H1 (cell line): ENCODE data around the gene CASZ1. TPM values are rescaled to one million over a fixed set of nuclear protein-coding genes. Genes with fewer than 3 reads are reported as not detected.

Source experiments
- CTCF ChIA-PET: fragments of 300-600 bp; sonication (Branson Sonifier 250); formaldehyde crosslinking; loops from one replicate; lab custom pipeline; 2021; ENCODE audit not compliant: partially characterized antibody; lab: Charles Lee
- POLR2A ChIA-PET: fragments of 300-600 bp; sonication (Branson Sonifier 250); formaldehyde crosslinking; loops from one replicate; lab custom pipeline; 2021; ENCODE audit warnings: inconsistent platforms; ENCODE audit not compliant: partially characterized antibody; lab: Charles Lee
- DNase-seq, 2 experiments: peaks; one replicate each; pipeline versions ENCODE4 v3.0.0 to v3.0.0-alpha.2; 2010 to 2022; ENCODE audit warnings: low spot score in 2 of 2, low read depth in 1 of 2, mixed read lengths in 1 of 2
- FAIRE-seq: peaks from 2 replicates; lab custom pipeline; 2011; peaks lifted over from hg19 to GRCh38; lab: Jason Lieb, UNC
- H2AFZ ChIP-seq: 2 replicates; pipeline ENCODE4 v1.8.1; 2012; ENCODE audit warnings: low read length, inconsistent platforms
- H2AK5ac ChIP-seq: 2 replicates; pipeline ENCODE4 v1.6.1; 2013; ENCODE audit warnings: low read depth, low read length
- H2BK120ac ChIP-seq: replicated peaks from 2 replicates; pipeline ENCODE3; 2013; ENCODE audit warnings: low read depth, low read length, inconsistent platforms
- H2BK12ac ChIP-seq: 2 replicates; pipeline ENCODE4 v1.6.1; 2013; ENCODE audit warnings: low read depth, low read length
- H2BK15ac ChIP-seq: 2 replicates; pipeline ENCODE4 v1.6.1; 2013; ENCODE audit warnings: low read length
- H2BK20ac ChIP-seq: 2 replicates; pipeline ENCODE4 v1.6.1; 2013; ENCODE audit warnings: low read length
- H2BK5ac ChIP-seq: 2 replicates; pipeline ENCODE4 v1.6.1; 2013; ENCODE audit warnings: low read depth, low read length
- H3K14ac ChIP-seq: 2 replicates; pipeline ENCODE4 v1.6.1; 2013; ENCODE audit warnings: inconsistent platforms; ENCODE audit not compliant: insufficient read length
- H3K18ac ChIP-seq: 2 replicates; pipeline ENCODE4 v1.6.1; 2013; ENCODE audit warnings: low read length; ENCODE audit errors: extremely low read depth
- H3K23ac ChIP-seq: 2 replicates; pipeline ENCODE4 v1.6.1; 2013; ENCODE audit warnings: inconsistent platforms; ENCODE audit not compliant: insufficient read length
- H3K23me2 ChIP-seq: 2 replicates; pipeline ENCODE4 v1.6.1; 2013; ENCODE audit warnings: low read depth, low read length
- H3K27ac ChIP-seq: 2 replicates; pipeline ENCODE4 v1.6.1; 2011; ENCODE audit warnings: low read depth, low read length, inconsistent platforms
- H3K27me3 ChIP-seq, 4 experiments: replicated peaks in 1 of 4; 1 replicate in 1 of 4; 2 replicates in 3 of 4; pipeline versions ENCODE4 v1.6.1 to v1.8.1; 2011 to 2013; ENCODE audit warnings: low read length in 3 of 4, mild to moderate bottlenecking in 3 of 4, inconsistent platforms in 2 of 4, mixed read lengths in 2 of 4, moderate library complexity in 1 of 4; ENCODE audit not compliant: control insufficient read depth in 3 of 4, insufficient read depth in 3 of 4; ENCODE audit errors: extremely low read depth in 1 of 4
- H3K36me3 ChIP-seq, 4 experiments: 2 replicates each; pipeline versions ENCODE4 v1.6.1 to v1.8.1; 2011 to 2013; ENCODE audit warnings: mild to moderate bottlenecking in 4 of 4, low read length in 3 of 4, moderate library complexity in 2 of 4, control low read depth in 1 of 4, inconsistent platforms in 1 of 4; ENCODE audit not compliant: insufficient read depth in 4 of 4, control insufficient read depth in 2 of 4
- H3K4ac ChIP-seq: replicated peaks from 2 replicates; pipeline ENCODE3; 2013; ENCODE audit warnings: low read length, low read depth, mixed read lengths, inconsistent platforms; ENCODE audit not compliant: insufficient read length
- H3K4me1 ChIP-seq, 4 experiments: replicated peaks in 1 of 4; 1 replicate in 1 of 4; 2 replicates in 3 of 4; pipeline versions ENCODE4 v1.6.1 to v1.8.1; 2011 to 2013; ENCODE audit warnings: low read length in 3 of 4, inconsistent platforms in 2 of 4, mixed read lengths in 1 of 4; ENCODE audit not compliant: insufficient read depth in 4 of 4, control insufficient read depth in 3 of 4
- H3K4me2 ChIP-seq, 2 experiments: 2 replicates each; pipeline versions ENCODE4 v1.6.1 to v1.8.1; 2011 to 2013; ENCODE audit warnings: low read depth in 2 of 2, low read length in 2 of 2, control low read depth in 1 of 2, inconsistent platforms in 1 of 2, mild to moderate bottlenecking in 1 of 2; ENCODE audit not compliant: insufficient read depth in 1 of 2
- H3K4me3 ChIP-seq, 4 experiments: fragments of 200-600, 300-600 bp in 1 of 4; sonication (generic), shearing (Covaris generic), sonication (Bioruptor Twin) in 1 of 4; 2 replicates each; pipeline versions ENCODE4 v1.5.1 to v1.8.1; 2011 to 2016; ENCODE audit warnings: low read length in 4 of 4, low read depth in 3 of 4, control low read depth in 2 of 4, inconsistent platforms in 2 of 4, mild to moderate bottlenecking in 2 of 4, mixed read lengths in 1 of 4, moderate library complexity in 1 of 4; ENCODE audit not compliant: insufficient read depth in 2 of 4; ENCODE audit errors: extremely low read depth in 1 of 4
- H3K56ac ChIP-seq: replicated peaks from 2 replicates; pipeline ENCODE3; 2013; ENCODE audit warnings: low read depth, mild to moderate bottlenecking, mixed read lengths, low read length, inconsistent platforms; ENCODE audit not compliant: insufficient read length
- H3K79me1 ChIP-seq: 2 replicates; pipeline ENCODE4 v1.6.1; 2013; ENCODE audit warnings: low read depth, low read length, control low read depth
- H3K79me2 ChIP-seq, 2 experiments: 2 replicates each; pipeline versions ENCODE4 v1.6.1 to v1.8.1; 2012 to 2013; ENCODE audit warnings: low read length in 2 of 2, mild to moderate bottlenecking in 2 of 2, inconsistent platforms in 1 of 2; ENCODE audit not compliant: insufficient read depth in 2 of 2, control insufficient read depth in 1 of 2
- H3K9ac ChIP-seq, 4 experiments: replicated peaks in 1 of 4; 1 replicate in 1 of 4; 2 replicates in 3 of 4; pipeline versions ENCODE4 v1.6.1 to v1.8.1; 2011 to 2013; ENCODE audit warnings: low read depth in 3 of 4, low read length in 3 of 4, control low read depth in 2 of 4, mild to moderate bottlenecking in 2 of 4, moderate library complexity in 2 of 4, inconsistent platforms in 1 of 4; ENCODE audit errors: extremely low read depth in 1 of 4
- H3K9me3 ChIP-seq, 2 experiments: 2 replicates each; pipeline versions ENCODE4 v1.6.1 to v1.8.1; 2012 to 2013; ENCODE audit warnings: mild to moderate bottlenecking in 2 of 2, moderate library complexity in 2 of 2, control low read depth in 1 of 2, inconsistent platforms in 1 of 2, low read depth in 1 of 2, low read length in 1 of 2, mixed read lengths in 1 of 2; ENCODE audit not compliant: insufficient read depth in 2 of 2
- H4K20me1 ChIP-seq, 2 experiments: replicated peaks in 1 of 2; 2 replicates each; pipeline versions ENCODE3 to v1.8.1; 2011 to 2013; ENCODE audit warnings: inconsistent platforms in 2 of 2, low read length in 2 of 2, mild to moderate bottlenecking in 1 of 2; ENCODE audit not compliant: insufficient read depth in 2 of 2, control insufficient read depth in 1 of 2
- H4K5ac ChIP-seq: 2 replicates; pipeline ENCODE4 v1.6.1; 2013; ENCODE audit warnings: low read length, low read depth, mixed read lengths, inconsistent platforms; ENCODE audit not compliant: insufficient read length
- H4K8ac ChIP-seq: 2 replicates; pipeline ENCODE4 v1.8.0; 2013; ENCODE audit warnings: mild to moderate bottlenecking, moderate library complexity, low read length, inconsistent platforms; ENCODE audit not compliant: insufficient read depth; ENCODE audit errors: extremely low read depth
- H4K91ac ChIP-seq: replicated peaks from 2 replicates; pipeline ENCODE3; 2013; ENCODE audit warnings: low read length, mixed read lengths, inconsistent platforms; ENCODE audit not compliant: insufficient read length
- CREB1 ChIP-seq: IDR thresholded peaks from 2 replicates; pipeline ENCODE4 v1.6.1; 2012; ENCODE audit warnings: inconsistent platforms
- SIX5 ChIP-seq: IDR thresholded peaks from 2 replicates; pipeline ENCODE4 v1.6.1; 2011; ENCODE audit warnings: mild to moderate bottlenecking, low read depth, low read length
- WGBS, 2 experiments: shearing (Covaris generic) in 1 of 2; methylation state at CpG; one replicate each; pipeline versions ENCODE4 v1.1.6 to v1.1.7; 2013 to 2015; ENCODE audit warnings: low lambda C conversion rate in 2 of 2, mixed read lengths in 2 of 2, inconsistent platforms in 1 of 2, low coverage in 1 of 2, missing lambda C conversion rate in 1 of 2; ENCODE audit not compliant: insufficient replicate concordance in 2 of 2, insufficient coverage in 1 of 2, insufficient read length in 1 of 2; ENCODE audit errors: extremely low coverage in 1 of 2, missing lambda C conversion rate in 1 of 2; 5-methylcytosine and 5-hydroxymethylcytosine counted together
- polyA plus RNA-seq, 7 experiments: library from polyadenylated mRNA; depleted of rRNA in 3 of 7; stranded (reverse) in 5 of 7; unstranded in 2 of 7; fragments of >200 nt in 5 of 7; fragments of 200-250 nt in 2 of 7; gene quantifications; 1 replicate in 5 of 7; 2 replicates in 1 of 7; 4 replicates in 1 of 7; pipeline versions ENCODE4 v1.2.1 to v1.2.3, GENCODE V29; 2011 to 2013; ENCODE audit warnings: missing spikeins in 2 of 7, mixed read lengths in 2 of 7
- total RNA-seq: library from RNA; stranded (reverse); fragmentation: NEBNext Ultra II Directional; extraction: Animal tissue kit (Norgen Biotek cat#: 25700); gene quantifications from 2 replicates; pipeline ENCODE4 v1.2.1, GENCODE V29; 2021

CASZ1 gene
- total and polyA plus RNA-seq, 2 of the 8 experiments (the other 6 are each of a cell fraction or from before 2014, with no cell fraction given) = 4.4 to 7.7 TPM

DNA sequence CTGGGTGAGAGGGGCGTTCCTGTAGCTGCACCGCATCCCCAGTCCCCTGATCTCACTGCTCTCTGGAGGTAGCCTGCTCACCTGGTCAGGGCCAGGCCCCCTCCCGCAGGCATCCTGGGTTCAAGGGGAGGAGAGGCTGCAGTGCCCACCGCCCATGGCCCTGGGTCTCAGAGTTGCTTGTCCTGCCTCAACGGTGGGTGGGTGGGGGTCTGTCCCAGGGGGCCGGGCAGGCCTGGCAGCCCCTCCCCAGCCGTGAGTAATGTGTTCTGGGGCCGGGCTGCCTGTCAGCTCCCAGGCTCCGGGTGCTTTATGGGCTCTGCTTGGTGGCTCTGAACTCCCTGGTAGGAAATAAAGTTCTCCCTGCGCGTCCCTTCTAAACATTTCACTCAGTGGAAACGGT is 126.9 kb downstream of the CASZ1 start:
- no peaks in the 10 kb centered on the region for H3K9me3 ChIP-seq
- no peaks in the 10 kb centered on the region for H3K79me2 ChIP-seq
- CTCF ChIA-PET = interaction anchor here (0.6 to 2.0 kb wide), 5 partner anchors 13 to 240 kb away, joined by 3 to 5 read pairs (median 4); no protein-coding TSS in a partner anchor
- no peaks in the 10 kb centered on the region for H3K27me3 ChIP-seq
- H3K14ac ChIP-seq = no peak overlapping the region
- H3K56ac ChIP-seq = no peak overlapping the region
- no peaks in the 10 kb centered on the region for H3K36me3 ChIP-seq
- H2BK15ac ChIP-seq = no peak overlapping the region
- H3K4me3 ChIP-seq = no peak overlapping the region
- H3K4ac ChIP-seq = no peak overlapping the region
- H2BK20ac ChIP-seq = no peak overlapping the region
- no peak for DNase-seq
- no peak overlapping the region for H4K5ac ChIP-seq
- no peak overlapping the region for H3K4me2 ChIP-seq
- no peak overlapping the region for H3K9ac ChIP-seq
- no peak for FAIRE-seq
- H2AFZ ChIP-seq = no peak overlapping the region
- 80% methylated on average over 8 of the region's 12 CpGs; no CpG with 5 or more reads in 1 of the 2 experiments for WGBS, 2 experiments
- no peaks in the 10 kb centered on the region for H4K20me1 ChIP-seq
- no peak overlapping the region for H4K91ac ChIP-seq
- no peak overlapping the region for H2AK5ac ChIP-seq
- POLR2A ChIA-PET = interaction anchor here (1.3 kb wide), 1 partner anchor 20 kb away, joined by 3 read pairs; no protein-coding TSS in a partner anchor
- peaks cover 0 to 18% (median 6%) of the 10 kb centered on the region in 4 experiments; a peak in 4 of 7 replicates for H3K4me1 ChIP-seq
- H3K23ac ChIP-seq = no peak overlapping the region
- H4K8ac ChIP-seq = no peak overlapping the region
- no peak overlapping the region for H3K27ac ChIP-seq
- no peak overlapping the region for H2BK120ac ChIP-seq
- H2BK5ac ChIP-seq = no peak overlapping the region
- H3K18ac ChIP-seq = no peak overlapping the region; the same call in 1 of the 2 replicates
- TF ChIP-seq SIX5 (no peak), CREB1 (no peak)
- TF ChIP-seq, all 59 proteins: peak for 0
- Histone ChIP-seq H3K23me2 (no peaks in the 10 kb centered on the region), H3K79me1 (no peaks in the 10 kb centered on the region; the same call in 1 of the 2 replicates), H2BK12ac (no peak overlapping the region)
